Embryonic facial prominence (tissue), 1 donor: Measurements from ENCODE around the gene MICAL3.

ENCODE experiments used
- DNase-seq: peaks from one replicate; pipeline ENCODE4 v3.0.0-alpha.2; 2016; ENCODE audit errors: extremely low spot score

MICAL3 gene

GRCh38 chr22:17955590-17956379 is 68.6 kb downstream of the MICAL3 start:
- DNase-seq = no peak

- DNase-seq = no peak
Observed at GRCh38 chr22:17954860-17955587, 69.3 kb downstream of the MICAL3 start.

GRCh38 chr22:17954200-17954859 is 70.0 kb downstream of the MICAL3 start:
- DNase-seq = no peak

GRCh38 chr22:17953147-17953546 is 71.2 kb downstream of the MICAL3 start:
- no peak for DNase-seq

- DNase-seq = no peak
Observed at GRCh38 chr22:17952273-17952801, 72.0 kb downstream of the MICAL3 start.

GRCh38 chr22:17951315-17951714 is 73.0 kb downstream of the MICAL3 start:
- DNase-seq = no peak

- no peak for DNase-seq
Observed at GRCh38 chr22:17950651-17951214, 73.6 kb downstream of the MICAL3 start.

- no peak for DNase-seq
Observed at GRCh38 chr22:17949642-17950473, 74.5 kb downstream of the MICAL3 start.

- DNase-seq = no peak
Observed at GRCh38 chr22:17948101-17948500, 76.3 kb downstream of the MICAL3 start.

- DNase-seq = no peak
Observed at GRCh38 chr22:17946662-17947367, 77.5 kb downstream of the MICAL3 start.

GRCh38 chr22:17945888-17946648 is 78.3 kb downstream of the MICAL3 start:
- no peak for DNase-seq

- DNase-seq = no peak
Observed at GRCh38 chr22:17945156-17945887, 79.0 kb downstream of the MICAL3 start.

GRCh38 chr22:17944256-17944655 is 80.1 kb downstream of the MICAL3 start:
- DNase-seq = no peak

GRCh38 chr22:17943533-17944249 is 80.7 kb downstream of the MICAL3 start:
- no peak for DNase-seq

- DNase-seq = no peak
Observed at GRCh38 chr22:17942721-17943120, 81.6 kb downstream of the MICAL3 start.

GRCh38 chr22:17941471-17942406 is 82.6 kb downstream of the MICAL3 start:
- DNase-seq = no peak

- no peak for DNase-seq
Observed at GRCh38 chr22:17939579-17939978, 84.8 kb downstream of the MICAL3 start.
